Kidney epithelial cell (primary cell): ENCODE data around the gene FAM184A. TPM values are rescaled to one million over a fixed set of nuclear protein-coding genes. Genes with fewer than 3 reads are reported as not detected.

Experiments
- DNase-seq: peaks from one replicate; pipeline ENCODE4 v3.0.0-alpha.2; 2010; ENCODE audit warnings: low read depth
- H3K27me3 ChIP-seq: 2 replicates; pipeline ENCODE4 v1.6.0; 2011; ENCODE audit warnings: low read length; ENCODE audit not compliant: control insufficient read depth, insufficient read depth
- H3K36me3 ChIP-seq: 2 replicates; pipeline ENCODE4 v1.5.1; 2011; ENCODE audit warnings: low read length; ENCODE audit not compliant: control insufficient read depth, insufficient read depth
- H3K4me3 ChIP-seq: 2 replicates; pipeline ENCODE4 v1.5.1; 2011; ENCODE audit warnings: low read depth, mild to moderate bottlenecking, control low read depth, low read length
- CTCF ChIP-seq: IDR thresholded peaks from 2 replicates; pipeline ENCODE4 v1.5.1; 2011; ENCODE audit warnings: mild to moderate bottlenecking, moderate library complexity, low read length, control low read depth, inconsistent platforms; ENCODE audit not compliant: insufficient read depth, poor library complexity, severe bottlenecking
- total RNA-seq: library from RNA; depleted of rRNA; stranded (reverse); fragments of >200 nt; gene quantifications from 2 replicates; pipeline ENCODE4 v1.2.3, GENCODE V29; 2015

FAM184A gene
- total RNA-seq, 1 donor from 2014 or later = 2.0 TPM

GRCh38 chr6:119027465-119027864 is 51.0 kb downstream of the FAM184A start:
- Histone ChIP-seq H3K36me3 (no peaks in the 10 kb centered on the region), H3K27me3 (no peaks in the 10 kb centered on the region), H3K4me3 (no peak overlapping the region)
- no peak for DNase-seq
- TF ChIP-seq CTCF = no peak

GRCh38 chr6:119026822-119027221 is 51.6 kb downstream of the FAM184A start:
- no peak for DNase-seq
- TF ChIP-seq CTCF = no peak
- H3K36me3 ChIP-seq = no peaks in the 10 kb centered on the region
- H3K27me3 ChIP-seq = no peaks in the 10 kb centered on the region
- H3K4me3 ChIP-seq = no peak overlapping the region

GRCh38 chr6:119025793-119026192 is 52.7 kb downstream of the FAM184A start:
- H3K36me3 ChIP-seq = no peaks in the 10 kb centered on the region
- no peaks in the 10 kb centered on the region for H3K27me3 ChIP-seq
- no peak for DNase-seq
- no peak overlapping the region for H3K4me3 ChIP-seq
- no peak for TF ChIP-seq CTCF

GRCh38 chr6:119024111-119024510 is 54.4 kb downstream of the FAM184A start:
- Histone ChIP-seq H3K4me3 (no peak overlapping the region), H3K36me3 (no peaks in the 10 kb centered on the region), H3K27me3 (no peaks in the 10 kb centered on the region)
- TF ChIP-seq CTCF = no peak
- DNase-seq = no peak

- TF ChIP-seq CTCF = no peak
- H3K27me3 ChIP-seq = no peaks in the 10 kb centered on the region
- no peak overlapping the region for H3K4me3 ChIP-seq
- no peaks in the 10 kb centered on the region for H3K36me3 ChIP-seq
- no peak for DNase-seq
These were observed 55.7 kb downstream of the FAM184A start for GRCh38 chr6:119022796-119023195.
